IMR-90 (cell line): ENCODE measurements around the gene SLC43A2. TPM values are rescaled to one million over a fixed set of nuclear protein-coding genes. Genes with fewer than 3 reads are reported as not detected.

Source experiments
- ATAC-seq: fragments of 200-7000 bp; cut with Tn5 transposase; 2 replicates; pipeline ENCODE4 v1.9.1; 2020; ENCODE audit warnings: low read depth, mild to moderate bottlenecking, moderate library complexity
- BruUV-seq: library from RNA; stranded (reverse); fragments of 400-500 nt; replicated peaks from 2 replicates; lab custom pipeline; 2021; lab: Mats Ljungman, UMichigan
- CTCF ChIA-PET: fragments of 300-600 bp; formaldehyde crosslinking; extraction: SDS; loops from one replicate; lab custom pipeline; 2021; ENCODE audit warnings: antibody characterized with exemption; lab: Yijun Ruan, JAX
- POLR2A ChIA-PET: fragments of 300-600 bp; sonication (Branson Sonifier 250); formaldehyde crosslinking; loops from one replicate; lab custom pipeline; 2022; ENCODE audit warnings: antibody characterized with exemption; ENCODE audit not compliant: unreplicated experiment; lab: Charles Lee
- DNase-seq: peaks from one replicate; pipeline ENCODE4 v3.0.0; 2013
- H2AFZ ChIP-seq: replicated peaks from 2 replicates; pipeline ENCODE3; 2013; ENCODE audit warnings: low read length, mild to moderate bottlenecking; ENCODE audit not compliant: poor library complexity
- H2AK5ac ChIP-seq: 2 replicates; pipeline ENCODE4 v1.6.1; 2013; ENCODE audit warnings: low read depth, low read length, inconsistent platforms
- H2AK9ac ChIP-seq: replicated peaks from 2 replicates; pipeline ENCODE3; 2013; ENCODE audit warnings: mild to moderate bottlenecking, low read depth, low read length, moderate library complexity; ENCODE audit not compliant: poor library complexity
- H2BK120ac ChIP-seq: 2 replicates; pipeline ENCODE4 v1.6.1; 2013; ENCODE audit warnings: low read depth, low read length, inconsistent platforms
- H2BK15ac ChIP-seq: 3 replicates; pipeline ENCODE4 v1.6.1; 2013; ENCODE audit warnings: low read depth, low read length, inconsistent platforms
- H2BK20ac ChIP-seq: 2 replicates; pipeline ENCODE4 v1.6.1; 2013; ENCODE audit warnings: low read depth, mild to moderate bottlenecking, inconsistent platforms, low read length, moderate library complexity
- H2BK5ac ChIP-seq: 2 replicates; pipeline ENCODE4 v1.6.1; 2013; ENCODE audit warnings: mild to moderate bottlenecking, low read depth, low read length, inconsistent platforms; ENCODE audit not compliant: poor library complexity, severe bottlenecking
- H3K14ac ChIP-seq: replicated peaks from 2 replicates; pipeline ENCODE4 v1.6.1; 2013; ENCODE audit warnings: low read depth, low read length, inconsistent platforms
- H3K18ac ChIP-seq: 2 replicates; pipeline ENCODE4 v1.6.1; 2013; ENCODE audit warnings: low read depth, low read length, control low read depth
- H3K23ac ChIP-seq: 2 replicates; pipeline ENCODE4 v1.6.1; 2013; ENCODE audit warnings: low read depth, low read length, inconsistent platforms
- H3K27ac ChIP-seq: 2 replicates; pipeline ENCODE4 v1.5.1; 2013; ENCODE audit warnings: mild to moderate bottlenecking, control low read depth, low read length; ENCODE audit not compliant: insufficient read depth
- H3K27me3 ChIP-seq: 2 replicates; pipeline ENCODE4 v1.6.1; 2013; ENCODE audit warnings: low read length; ENCODE audit not compliant: control insufficient read depth, insufficient read depth
- H3K36me3 ChIP-seq: 2 replicates; pipeline ENCODE4 v1.6.1; 2013; ENCODE audit warnings: low read length, mixed read lengths; ENCODE audit not compliant: control insufficient read depth, insufficient read depth
- H3K4ac ChIP-seq: 2 replicates; pipeline ENCODE4 v1.6.1; 2013; ENCODE audit warnings: low read depth, low read length, inconsistent platforms
- H3K4me1 ChIP-seq: 2 replicates; pipeline ENCODE4 v1.6.1; 2013; ENCODE audit warnings: low read length, mixed read lengths; ENCODE audit not compliant: control insufficient read depth, insufficient read depth
- H3K4me2 ChIP-seq: 2 replicates; pipeline ENCODE4 v1.6.1; 2013; ENCODE audit warnings: low read depth, mild to moderate bottlenecking, control low read depth, low read length, moderate library complexity
- H3K4me3 ChIP-seq: 2 replicates; pipeline ENCODE4 v1.5.1; 2013; ENCODE audit warnings: low read depth, mild to moderate bottlenecking, control low read depth, low read length, moderate library complexity; ENCODE audit not compliant: insufficient read depth
- H3K56ac ChIP-seq: 2 replicates; pipeline ENCODE4 v1.6.1; 2013; ENCODE audit warnings: low read length, inconsistent platforms; ENCODE audit not compliant: insufficient read depth; ENCODE audit errors: extremely low read depth
- H3K79me1 ChIP-seq, 2 experiments: 2 replicates each; pipeline ENCODE4 v1.6.1; 2013; ENCODE audit warnings: low read length in 2 of 2, inconsistent platforms in 1 of 2, low read depth in 1 of 2
- H3K9ac ChIP-seq: 2 replicates; pipeline ENCODE4 v1.6.1; 2013; ENCODE audit warnings: low read depth, low read length, control low read depth
- H3K9me1 ChIP-seq: 2 replicates; pipeline ENCODE4 v1.6.1; 2013; ENCODE audit warnings: low read length, inconsistent platforms; ENCODE audit not compliant: insufficient read depth
- H3K9me3 ChIP-seq: 2 replicates; pipeline ENCODE4 v1.6.1; 2013; ENCODE audit warnings: low read length; ENCODE audit not compliant: control insufficient read depth, insufficient read depth
- H4K20me1 ChIP-seq: 2 replicates; pipeline ENCODE4 v1.6.1; 2013; ENCODE audit warnings: low read length, inconsistent platforms; ENCODE audit not compliant: insufficient read depth
- H4K5ac ChIP-seq: 2 replicates; pipeline ENCODE4 v1.6.1; 2013; ENCODE audit warnings: mild to moderate bottlenecking, low read depth, low read length, control low read depth
- H4K8ac ChIP-seq, 2 experiments: 2 replicates each; pipeline ENCODE4 v1.6.1; 2013; ENCODE audit warnings: low read depth in 2 of 2, low read length in 2 of 2, control low read depth in 1 of 2, inconsistent platforms in 1 of 2
- H4K91ac ChIP-seq: 2 replicates; pipeline ENCODE4 v1.6.1; 2013; ENCODE audit warnings: low read depth, low read length, inconsistent platforms; ENCODE audit not compliant: insufficient read depth
- BHLHE40 ChIP-seq: fragments of 150-350 bp; IDR thresholded peaks from 2 replicates; pipeline ENCODE4 v1.6.1; 2016; ENCODE audit warnings: mild to moderate bottlenecking, low read depth, low read length
- CEBPB ChIP-seq: IDR thresholded peaks from 2 replicates; pipeline ENCODE4 v1.6.1; 2012; ENCODE audit warnings: low read depth, low read length, improper control_type of control experiment
- CHD1 ChIP-seq: IDR thresholded peaks from 2 replicates; pipeline ENCODE4 v1.6.1; 2012; ENCODE audit warnings: low read depth, low read length, improper control_type of control experiment
- ELK1 ChIP-seq: fragments of 150-350 bp; IDR thresholded peaks from 2 replicates; pipeline ENCODE4 v1.6.1; 2016; ENCODE audit warnings: low read depth, mild to moderate bottlenecking, low read length, moderate library complexity, borderline replicate concordance
- FOS ChIP-seq: fragments of 150-350 bp; IDR thresholded peaks from 2 replicates; pipeline ENCODE4 v1.6.1; 2016; ENCODE audit warnings: low read depth, low read length
- MAFK ChIP-seq: IDR thresholded peaks from 2 replicates; pipeline ENCODE4 v1.6.1; 2012; ENCODE audit warnings: low read depth, low read length, improper control_type of control experiment
- MAZ ChIP-seq: IDR thresholded peaks from 2 replicates; pipeline ENCODE4 v1.6.1; 2012; ENCODE audit warnings: low read depth, mild to moderate bottlenecking, low read length, improper control_type of control experiment, moderate library complexity, borderline replicate concordance
- NFE2L2 ChIP-seq: fragments of 150-350 bp; IDR thresholded peaks from 2 replicates; pipeline ENCODE4 v1.6.1; 2016; ENCODE audit warnings: low read depth, mild to moderate bottlenecking, low read length
- POLR2A ChIP-seq: IDR thresholded peaks from 2 replicates; pipeline ENCODE4 v1.6.1; 2012; ENCODE audit warnings: mild to moderate bottlenecking, low read depth, low read length
- RAD21 ChIP-seq: IDR thresholded peaks from 2 replicates; pipeline ENCODE4 v1.6.1; 2012; ENCODE audit warnings: low read length, improper control_type of control experiment
- RFX5 ChIP-seq: IDR thresholded peaks from 2 replicates; pipeline ENCODE4 v1.8.0; 2012; ENCODE audit warnings: low read depth, mild to moderate bottlenecking, low read length, moderate library complexity
- SMC3 ChIP-seq: fragments of 150-350 bp; IDR thresholded peaks from 2 replicates; pipeline ENCODE4 v1.6.1; 2016; ENCODE audit warnings: low read depth, mild to moderate bottlenecking, antibody characterized with exemption, low read length, moderate library complexity
- WGBS, 2 experiments: methylation state at CpG; one replicate each; pipeline versions ENCODE4 v1.1.5 to v1.1.7; 2013; ENCODE audit warnings: missing lambda C conversion rate in 2 of 2; ENCODE audit not compliant: insufficient read length in 1 of 2; ENCODE audit errors: extremely low coverage in 2 of 2; 5-methylcytosine and 5-hydroxymethylcytosine counted together
- dilution Hi-C: fragments of 300-500 bp; cut with HindIII; formaldehyde crosslinking; loops from one replicate; pipeline ENCODE4 v1.14.3; 2018; ENCODE audit warnings: low sequenced_read_pairs; ENCODE audit not compliant: unreplicated experiment
- in situ Hi-C: fragments of 300-500 bp; cut with MboI; formaldehyde crosslinking; loops from 3 replicates; pipeline ENCODE4 v1.14.3; 2019; ENCODE audit warnings: low sequenced_read_pairs, inconsistent platforms, mixed read lengths
- intact Hi-C: fragments of 100-400 bp; cut with micrococcal nuclease; formaldehyde crosslinking; loops from 2 replicates; pipeline ENCODE4 v1.10.0; 2022
- polyA plus RNA-seq, 3 experiments: library from polyadenylated mRNA; depleted of rRNA; stranded (reverse); fragments of >200 nt; gene quantifications; 2 replicates each; pipeline ENCODE4 v1.2.3, GENCODE V29; 2012; ENCODE audit warnings: low replicate concordance in 1 of 3
- total RNA-seq: library from RNA; depleted of rRNA; stranded (reverse); fragments of >200 nt; gene quantifications from 2 replicates; pipeline ENCODE4 v1.2.3, GENCODE V29; 2012
- TF ChIP-seq, protein P1 (sequence below): conservative IDR thresholded peaks from 2 replicates; pipeline ENCODE4 v1.5.1; 2012; ENCODE audit warnings: mild to moderate bottlenecking, low read depth, low read length, improper control_type of control experiment

SLC43A2 gene
- total and polyA plus RNA-seq, 2 of the 4 experiments (the other 2 are of a cell fraction), result 3.8 to 9.0 TPM

DNA sequence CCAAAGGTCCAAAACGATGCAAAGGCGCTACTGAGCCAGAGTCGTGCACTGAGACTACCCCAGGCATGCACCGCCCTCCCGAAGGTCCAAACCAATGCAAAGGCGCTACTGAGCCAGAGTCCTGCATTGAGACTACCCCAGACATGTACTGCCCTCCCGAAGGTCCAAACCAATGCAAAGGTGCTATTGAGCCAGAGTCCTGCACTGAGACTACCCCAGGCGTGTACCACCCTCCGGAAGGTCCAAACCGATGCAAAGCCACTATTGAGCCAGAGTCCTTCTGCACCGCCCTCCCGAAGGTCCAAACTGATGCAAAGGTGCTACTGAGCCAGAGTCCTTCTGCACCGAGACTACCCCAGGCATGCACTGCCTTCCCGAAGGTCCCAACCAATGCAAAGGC is 27.1 kb downstream of the SLC43A2 start:
- ChIA-PET POLR2A (no interaction called here), CTCF (no interaction called here)
- Histone ChIP-seq H3K36me3 (no peaks in the 10 kb centered on the region), H3K4me2 (no peak overlapping the region), H2BK120ac (no peak overlapping the region), H3K18ac (no peak overlapping the region), H3K9me3 (peaks cover 8% of the 10 kb centered on the region; the same call in 1 of the 2 replicates), H2BK5ac (no peak overlapping the region), H3K4me3 (no peak overlapping the region), H3K14ac (no peak overlapping the region), H2AK5ac (no peak overlapping the region), H3K56ac (no peak overlapping the region), H4K8ac (no peak overlapping the region), H4K5ac (no peak overlapping the region), H2AK9ac (no peak overlapping the region), H3K9me1 (no peaks in the 10 kb centered on the region), H3K23ac (no peak overlapping the region), H2BK15ac (no peak overlapping the region), H3K4ac (no peak overlapping the region), H4K91ac (no peak overlapping the region), H2BK20ac (no peak overlapping the region), H3K4me1 (no peaks in the 10 kb centered on the region), H3K9ac (no peak overlapping the region), H3K27ac (no peak overlapping the region), H4K20me1 (no peaks in the 10 kb centered on the region; the same call in 1 of the 2 replicates), H2AFZ (peak overlapping the region; percentile 43), H3K79me1 (no peaks in the 10 kb centered on the region), H3K27me3 (no peaks in the 10 kb centered on the region)
- in situ Hi-C loops (no loop called here), intact Hi-C loops (no loop called here), dilution Hi-C loops (no loop called here)
- no peak for DNase-seq
- ATAC-seq, result no peak
- WGBS, 2 experiments, result 95% methylated on average over 11 of the region's 14 CpGs; no CpG with 5 or more reads in 1 of the 2 experiments
- BruUV-seq, result no TSS peak
- TF ChIP-seq CHD1 (no peak), RFX5 (no peak), ELK1 (no peak), MAFK (no peak), BHLHE40 (no peak), NFE2L2 (no peak), FOS (no peak), CEBPB (no peak), RAD21 (no peak), MAZ (no peak), SMC3 (no peak), POLR2A (no peak)
- TF ChIP-seq, protein P1, sequence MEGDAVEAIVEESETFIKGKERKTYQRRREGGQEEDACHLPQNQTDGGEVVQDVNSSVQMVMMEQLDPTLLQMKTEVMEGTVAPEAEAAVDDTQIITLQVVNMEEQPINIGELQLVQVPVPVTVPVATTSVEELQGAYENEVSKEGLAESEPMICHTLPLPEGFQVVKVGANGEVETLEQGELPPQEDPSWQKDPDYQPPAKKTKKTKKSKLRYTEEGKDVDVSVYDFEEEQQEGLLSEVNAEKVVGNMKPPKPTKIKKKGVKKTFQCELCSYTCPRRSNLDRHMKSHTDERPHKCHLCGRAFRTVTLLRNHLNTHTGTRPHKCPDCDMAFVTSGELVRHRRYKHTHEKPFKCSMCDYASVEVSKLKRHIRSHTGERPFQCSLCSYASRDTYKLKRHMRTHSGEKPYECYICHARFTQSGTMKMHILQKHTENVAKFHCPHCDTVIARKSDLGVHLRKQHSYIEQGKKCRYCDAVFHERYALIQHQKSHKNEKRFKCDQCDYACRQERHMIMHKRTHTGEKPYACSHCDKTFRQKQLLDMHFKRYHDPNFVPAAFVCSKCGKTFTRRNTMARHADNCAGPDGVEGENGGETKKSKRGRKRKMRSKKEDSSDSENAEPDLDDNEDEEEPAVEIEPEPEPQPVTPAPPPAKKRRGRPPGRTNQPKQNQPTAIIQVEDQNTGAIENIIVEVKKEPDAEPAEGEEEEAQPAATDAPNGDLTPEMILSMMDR, result no peak
